Activated T-helper 2 cell treated with anti-CD3 and anti-CD28 coated beads, Interferon-gamma antibody, Interleukin-2, Interleukin-4, amounts not matched to agents 10 μg/mL and 5 μg/mL and 100 μg/mL, durations not matched to agents 14 hours and 24 hours and 36 hours (primary cell): ENCODE results near the gene ELMOD1. TPM values are rescaled to one million over a fixed set of nuclear protein-coding genes. Genes with fewer than 3 reads are reported as not detected.
A peak's percentile ranks its signal among the peaks of the same experiment; 100 is the strongest.
"Not testable (repeated sequence)": the region's sequence is repeated elsewhere in the genome, so short reads cannot be mapped to it uniquely, and the experiment has no call there.

Experiments
- DNase-seq: peaks from one replicate; pipeline ENCODE4 v3.0.0; 2021; ENCODE audit warnings: low spot score
- H3K27ac Mint-ChIP-seq: one replicate; pipeline ENCODE4 v1.8.0; 2021; ENCODE audit warnings: mixed read lengths
- H3K27me3 Mint-ChIP-seq: one replicate; pipeline ENCODE4 v1.8.0; 2021; ENCODE audit warnings: low read depth, mixed read lengths
- H3K36me3 Mint-ChIP-seq: one replicate; pipeline ENCODE4 v1.8.0; 2021; ENCODE audit warnings: low read depth, mixed read lengths
- H3K4me1 Mint-ChIP-seq: one replicate; pipeline ENCODE4 v1.8.0; 2021; ENCODE audit warnings: low read depth, mixed read lengths
- H3K4me3 Mint-ChIP-seq: one replicate; pipeline ENCODE4 v1.8.0; 2021; ENCODE audit warnings: low read depth, mild to moderate bottlenecking, moderate library complexity, mixed read lengths
- H3K9me3 Mint-ChIP-seq: one replicate; pipeline ENCODE4 v1.8.0; 2021; ENCODE audit warnings: mixed read lengths
- intact Hi-C: fragments of 100-400 bp; cut with micrococcal nuclease; formaldehyde crosslinking; loops from one replicate; pipeline ENCODE4 v1.15.1; 2023
- total RNA-seq: library from RNA; stranded (reverse); gene quantifications from 2 replicates; pipeline ENCODE4 v1.2.3, GENCODE V29; 2022

Gene ELMOD1
- total RNA-seq, 1 donor from 2014 or later: not detected

GRCh38 chr11:107565955-107566501, 24.9 kb upstream of the ELMOD1 start:
- H3K36me3 Mint-ChIP-seq, DNase-seq, H3K27me3 Mint-ChIP-seq, H3K9me3 Mint-ChIP-seq: not testable (repeated sequence)
- Mint-ChIP-seq H3K4me1 (peaks cover 48% of the 10 kb centered on the region), H3K27ac (peak overlapping the region; percentile 92), H3K4me3 (peak overlapping the region; percentile 88)
- intact Hi-C loops: loop anchor here (1.0 to 10.0 kb wide), 7 partner anchors 25 to 1099 kb away; partner anchors contain the start of genes C11orf65, CUL5, CWF19L2 and DDX10

- Mint-ChIP-seq H3K27ac (peak overlapping the region; percentile 92), H3K9me3 (no peaks in the 10 kb centered on the region), H3K4me1 (peaks cover 44% of the 10 kb centered on the region), H3K36me3 (peaks cover 6% of the 10 kb centered on the region), H3K4me3 (no peak overlapping the region), H3K27me3 (no peaks in the 10 kb centered on the region)
- intact Hi-C loops: loop anchor here (5.0 to 10.0 kb wide), 4 partner anchors 198 to 1098 kb away; partner anchors contain the start of genes C11orf65, CUL5 and DDX10
- no peak for DNase-seq
Measured at GRCh38 chr11:107566569-107566968, 24.4 kb upstream of the ELMOD1 start.

- Mint-ChIP-seq H3K36me3 (no peaks in the 10 kb centered on the region), H3K9me3 (no peaks in the 10 kb centered on the region), H3K4me3 (no peak overlapping the region), H3K27me3 (peaks cover 4% of the 10 kb centered on the region), H3K27ac (no peak overlapping the region), H3K4me1 (peaks cover 33% of the 10 kb centered on the region)
- intact Hi-C loops: loop anchor here (5.0 to 10.0 kb wide), 4 partner anchors 197 to 1097 kb away; partner anchors contain the start of genes C11orf65, CUL5 and DDX10
- no peak for DNase-seq
Measured at GRCh38 chr11:107567739-107568335, 23.1 kb upstream of the ELMOD1 start.

GRCh38 chr11:107570015-107570414, 20.9 kb upstream of the ELMOD1 start:
- H3K9me3 Mint-ChIP-seq: no peaks in the 10 kb centered on the region
- H3K36me3 Mint-ChIP-seq: no peaks in the 10 kb centered on the region
- intact Hi-C loops: no loop called here
- H3K4me3 Mint-ChIP-seq: no peak overlapping the region
- DNase-seq: no peak
- H3K4me1 Mint-ChIP-seq: peaks cover 16% of the 10 kb centered on the region
- H3K27ac Mint-ChIP-seq: no peak overlapping the region
- H3K27me3 Mint-ChIP-seq: peaks cover 10% of the 10 kb centered on the region

- intact Hi-C loops: no loop called here
- Mint-ChIP-seq H3K9me3 (no peaks in the 10 kb centered on the region), H3K27me3 (peaks cover 10% of the 10 kb centered on the region), H3K27ac (no peak overlapping the region), H3K36me3 (no peaks in the 10 kb centered on the region), H3K4me1 (peaks cover 2% of the 10 kb centered on the region), H3K4me3 (no peak overlapping the region)
- no peak for DNase-seq
Measured at GRCh38 chr11:107573438-107573837, 17.5 kb upstream of the ELMOD1 start.

GRCh38 chr11:107576497-107577345, 14.2 kb upstream of the ELMOD1 start:
- H3K4me3 Mint-ChIP-seq, H3K4me1 Mint-ChIP-seq, H3K9me3 Mint-ChIP-seq, H3K36me3 Mint-ChIP-seq, H3K27ac Mint-ChIP-seq, DNase-seq: not testable (repeated sequence)
- intact Hi-C loops: loop anchor here (1.0 to 2.0 kb wide), 2 partner anchors 14 to 113 kb away; no protein-coding TSS in a partner anchor
- H3K27me3 Mint-ChIP-seq: peaks cover 10% of the 10 kb centered on the region

DNA sequence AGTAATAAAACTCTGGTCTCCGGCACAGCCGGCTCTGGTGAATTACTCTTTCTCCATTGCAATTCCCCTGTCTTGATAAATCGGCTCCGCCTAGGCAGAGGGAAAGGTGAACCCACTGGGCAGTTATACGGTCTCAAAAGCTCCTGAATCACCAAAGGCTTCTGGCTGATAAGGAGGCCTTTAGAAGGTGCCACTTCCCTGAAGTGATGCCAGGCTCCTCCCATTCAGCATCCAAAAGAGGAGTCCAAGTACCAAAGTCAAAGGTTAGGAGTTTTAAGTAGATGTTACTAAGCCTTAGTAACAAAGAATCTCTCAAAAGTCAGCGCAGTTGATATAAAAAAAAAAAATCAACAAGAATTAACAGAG, 13.6 kb upstream of the ELMOD1 start:
- Mint-ChIP-seq H3K4me1 (peaks cover 2% of the 10 kb centered on the region), H3K36me3 (no peaks in the 10 kb centered on the region), H3K27me3 (peaks cover 9% of the 10 kb centered on the region), H3K4me3 (no peak overlapping the region), H3K27ac (no peak overlapping the region), H3K9me3 (peaks cover 4% of the 10 kb centered on the region)
- no peak for DNase-seq
- intact Hi-C loops: loop anchor here (2.0 kb wide), 1 partner anchor 15 kb away; no protein-coding TSS in a partner anchor

DNA sequence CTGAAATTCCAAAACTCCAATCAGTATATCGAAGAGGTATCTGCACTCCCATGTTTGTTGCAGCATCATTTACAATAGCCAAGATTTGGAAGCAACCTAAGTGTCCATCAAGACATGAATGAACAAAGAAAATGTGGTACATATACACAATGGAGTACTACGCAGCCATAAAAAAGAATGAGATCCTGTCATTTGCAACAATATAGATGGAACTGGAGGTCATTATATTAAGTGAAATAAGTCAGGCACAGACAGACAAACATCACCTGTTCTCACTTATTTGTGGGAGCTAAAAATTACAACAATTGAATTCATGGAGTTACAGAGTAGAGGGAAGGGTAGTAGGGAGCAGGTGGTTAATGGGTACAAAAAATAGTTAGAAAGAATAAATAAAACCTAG, 11.8 kb upstream of the ELMOD1 start:
- not testable (repeated sequence) for H3K36me3 Mint-ChIP-seq, H3K4me3 Mint-ChIP-seq, H3K9me3 Mint-ChIP-seq, H3K27ac Mint-ChIP-seq, DNase-seq, H3K27me3 Mint-ChIP-seq, H3K4me1 Mint-ChIP-seq
- intact Hi-C loops: loop anchor here (1.0 kb wide), 1 partner anchor 11 kb away; no protein-coding TSS in a partner anchor

- H3K27ac Mint-ChIP-seq: no peak overlapping the region
- H3K9me3 Mint-ChIP-seq: peaks cover 4% of the 10 kb centered on the region
- no peak overlapping the region for H3K4me3 Mint-ChIP-seq
- no peak for DNase-seq
- intact Hi-C loops: no loop called here
- peaks cover 2% of the 10 kb centered on the region for H3K4me1 Mint-ChIP-seq
- no peaks in the 10 kb centered on the region for H3K36me3 Mint-ChIP-seq
- H3K27me3 Mint-ChIP-seq: peaks cover 10% of the 10 kb centered on the region
Measured at GRCh38 chr11:107581147-107581546, 9.8 kb upstream of the ELMOD1 start.

- DNase-seq: no peak
- intact Hi-C loops: no loop called here
- no peaks in the 10 kb centered on the region for H3K36me3 Mint-ChIP-seq
- no peaks in the 10 kb centered on the region for H3K4me1 Mint-ChIP-seq
- H3K4me3 Mint-ChIP-seq: no peak overlapping the region
- H3K27ac Mint-ChIP-seq: no peak overlapping the region
- H3K9me3 Mint-ChIP-seq: peaks cover 4% of the 10 kb centered on the region
- peaks cover 36% of the 10 kb centered on the region for H3K27me3 Mint-ChIP-seq
Measured at GRCh38 chr11:107583629-107584195, 7.2 kb upstream of the ELMOD1 start.

DNA sequence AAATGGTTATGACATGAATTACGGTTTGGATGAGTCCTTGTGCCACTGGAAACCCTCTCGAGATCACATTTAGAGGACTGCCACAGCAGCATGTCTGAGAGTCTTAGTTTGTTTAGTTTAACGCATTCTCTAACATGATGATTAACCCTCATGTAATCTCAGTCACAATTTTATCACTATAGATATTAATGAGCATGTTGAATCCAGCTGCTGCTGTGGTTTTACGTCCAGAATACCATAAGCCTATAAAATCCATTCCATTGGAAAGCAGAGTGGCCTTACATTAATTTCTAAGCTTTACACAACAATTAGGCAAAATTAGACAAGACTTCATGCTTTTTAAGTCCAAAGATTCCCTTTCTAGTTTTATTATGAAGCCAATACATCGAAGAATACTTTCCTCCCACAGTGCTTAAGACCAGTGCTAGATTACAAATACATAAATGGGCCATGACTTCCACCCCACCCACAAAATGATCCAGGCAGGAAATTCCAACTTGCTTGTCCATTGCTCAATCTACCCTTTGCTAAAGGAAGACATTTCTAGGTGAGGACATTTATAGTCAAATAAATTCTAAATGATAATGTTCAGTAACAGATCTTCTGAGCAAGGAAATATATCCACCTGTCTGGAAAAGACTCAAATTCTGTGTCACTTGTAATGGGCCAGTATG, 3.5 kb upstream of the ELMOD1 start:
- Mint-ChIP-seq H3K4me3 (no peak overlapping the region), H3K27me3 (peaks cover 65% of the 10 kb centered on the region), H3K27ac (no peak overlapping the region), H3K9me3 (no peaks in the 10 kb centered on the region), H3K36me3 (no peaks in the 10 kb centered on the region), H3K4me1 (peaks cover 12% of the 10 kb centered on the region)
- intact Hi-C loops: no loop called here
- no peak for DNase-seq
